ENCODE results near the gene GRIP1.

GRCh38 chr12:66430106-66430505, 248.8 kb downstream of the GRIP1 start:
- no peak for TF ChIP-seq CTCF (IDR thresholded peaks at IDR 0.05; ENCODE audit: extremely low read depth in 1 of 2, insufficient read depth in 1 of 2, low read depth in 1 of 2, low read length in 2 of 2)
- no peak for TF ChIP-seq POLR2AphosphoS5 (IDR thresholded peaks at IDR 0.05; ENCODE audit: insufficient read depth, low read depth, low read length)
- no peak for TF ChIP-seq JUN (IDR thresholded peaks at IDR 0.05; ENCODE audit: borderline replicate concordance, insufficient read depth, insufficient read length, low read depth)

All from endothelial cell of umbilical vein (primary cell).